ENCODE measurements around the gene CAMTA2.

DNA sequence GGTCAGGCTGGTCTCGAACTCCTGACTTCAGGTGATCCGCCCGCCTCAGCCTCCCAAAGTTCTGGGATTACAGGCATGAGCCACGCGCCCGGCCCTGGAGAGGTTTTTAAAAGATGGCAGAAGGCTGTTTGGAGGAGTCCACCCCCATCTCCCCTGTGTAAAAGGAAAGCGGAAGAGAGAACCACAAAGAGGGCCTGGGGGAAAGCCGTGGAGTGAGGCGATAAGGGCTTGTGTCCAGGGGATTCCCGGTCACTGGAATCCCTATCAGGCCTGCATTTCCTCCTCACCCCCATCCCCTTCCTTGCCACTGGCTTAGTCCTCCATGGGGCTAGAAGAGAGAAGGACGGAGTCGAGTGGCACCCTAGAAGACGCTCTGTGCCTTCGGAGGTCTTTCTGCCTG, 55.5 kb downstream of the CAMTA2 start, which contains the start of gene GP1BA:
- TF ChIP-seq, protein P1, sequence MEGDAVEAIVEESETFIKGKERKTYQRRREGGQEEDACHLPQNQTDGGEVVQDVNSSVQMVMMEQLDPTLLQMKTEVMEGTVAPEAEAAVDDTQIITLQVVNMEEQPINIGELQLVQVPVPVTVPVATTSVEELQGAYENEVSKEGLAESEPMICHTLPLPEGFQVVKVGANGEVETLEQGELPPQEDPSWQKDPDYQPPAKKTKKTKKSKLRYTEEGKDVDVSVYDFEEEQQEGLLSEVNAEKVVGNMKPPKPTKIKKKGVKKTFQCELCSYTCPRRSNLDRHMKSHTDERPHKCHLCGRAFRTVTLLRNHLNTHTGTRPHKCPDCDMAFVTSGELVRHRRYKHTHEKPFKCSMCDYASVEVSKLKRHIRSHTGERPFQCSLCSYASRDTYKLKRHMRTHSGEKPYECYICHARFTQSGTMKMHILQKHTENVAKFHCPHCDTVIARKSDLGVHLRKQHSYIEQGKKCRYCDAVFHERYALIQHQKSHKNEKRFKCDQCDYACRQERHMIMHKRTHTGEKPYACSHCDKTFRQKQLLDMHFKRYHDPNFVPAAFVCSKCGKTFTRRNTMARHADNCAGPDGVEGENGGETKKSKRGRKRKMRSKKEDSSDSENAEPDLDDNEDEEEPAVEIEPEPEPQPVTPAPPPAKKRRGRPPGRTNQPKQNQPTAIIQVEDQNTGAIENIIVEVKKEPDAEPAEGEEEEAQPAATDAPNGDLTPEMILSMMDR (IDR thresholded peaks at IDR 0.05), result no peak
- no peak for TF ChIP-seq POLR2A (IDR thresholded peaks at IDR 0.05)

Data from esophagus squamous epithelium (tissue), 4 donors.